Activated T-helper 1 cell treated with anti-CD3 and anti-CD28 coated beads, Interleukin-12 subunit alpha, Interleukin-12 subunit beta, Interleukin-2, Interleukin-4 antibody, amounts not matched to agents 30 ng/mL and 10 ng/mL and 1 ng/mL, durations not matched to agents 14 hours and 24 hours and 36 hours (primary cell): ENCODE results near the gene RAMACL. TPM values are rescaled to one million over a fixed set of nuclear protein-coding genes. Genes with fewer than 3 reads are reported as not detected.

Source experiments
- DNase-seq: peaks from one replicate; pipeline ENCODE4 v3.0.0; 2021; ENCODE audit warnings: low spot score
- H3K27ac Mint-ChIP-seq: one replicate; pipeline ENCODE4 v1.8.0; 2021; ENCODE audit warnings: mild to moderate bottlenecking, mixed read lengths
- H3K27me3 Mint-ChIP-seq: one replicate; pipeline ENCODE4 v1.8.0; 2022; ENCODE audit warnings: mild to moderate bottlenecking, moderate library complexity, mixed read lengths; ENCODE audit not compliant: insufficient read depth
- H3K36me3 Mint-ChIP-seq: one replicate; pipeline ENCODE4 v1.8.0; 2021; ENCODE audit warnings: low read depth, mixed read lengths
- H3K4me1 Mint-ChIP-seq: one replicate; pipeline ENCODE4 v1.8.0; 2021; ENCODE audit warnings: low read depth, mixed read lengths
- H3K4me3 Mint-ChIP-seq: one replicate; pipeline ENCODE4 v1.8.0; 2021; ENCODE audit warnings: mild to moderate bottlenecking, moderate library complexity, mixed read lengths
- H3K9me3 Mint-ChIP-seq: one replicate; pipeline ENCODE4 v1.8.0; 2021; ENCODE audit warnings: mixed read lengths
- intact Hi-C: fragments of 100-400 bp; cut with micrococcal nuclease; formaldehyde crosslinking; loops from one replicate; pipeline ENCODE4 v1.15.1; 2024
- total RNA-seq: library from RNA; stranded (reverse); gene quantifications from 2 replicates; pipeline ENCODE4 v1.2.3, GENCODE V29; 2022

Gene RAMACL
- total RNA-seq, 1 donor from 2014 or later, result 0.29 TPM

DNA sequence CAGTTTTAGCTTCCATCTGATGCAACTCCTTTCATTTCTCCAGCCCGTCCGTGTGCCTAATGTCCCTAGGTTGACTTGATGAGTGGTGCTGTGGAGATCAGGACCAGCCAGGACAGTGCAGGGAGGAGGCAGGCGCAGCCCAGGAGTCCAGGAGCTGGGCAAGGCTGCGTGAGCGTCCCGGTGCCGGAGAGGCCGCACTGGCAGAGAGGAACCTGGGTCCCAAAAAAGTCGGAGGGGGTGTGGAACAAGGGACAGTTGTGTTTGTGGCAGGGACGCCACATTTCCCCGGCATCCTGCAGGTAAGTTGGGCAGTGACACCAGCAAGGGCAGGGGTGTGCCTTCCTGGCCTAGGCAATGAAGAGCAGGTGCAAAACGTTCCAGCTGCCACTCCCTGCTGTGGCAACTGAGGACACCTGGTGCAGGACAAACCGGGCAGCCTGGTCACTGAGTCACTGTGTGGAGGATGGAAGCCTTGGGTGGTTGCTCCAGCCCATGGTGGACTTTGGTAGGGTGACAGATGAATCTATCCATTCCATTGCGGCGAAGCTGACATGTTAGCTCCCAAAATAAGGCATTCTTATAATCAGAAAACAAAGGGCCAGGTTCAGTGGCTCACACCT, 53.2 kb downstream of the RAMACL start:
- Mint-ChIP-seq H3K9me3 (no peaks in the 10 kb centered on the region), H3K36me3 (no peaks in the 10 kb centered on the region), H3K4me3 (no peak overlapping the region), H3K27ac (no peak overlapping the region), H3K4me1 (no peaks in the 10 kb centered on the region), H3K27me3 (peaks cover 3% of the 10 kb centered on the region)
- DNase-seq, result no peak
- intact Hi-C loops, result no loop called here

Other genes with a start within 250 kb of the RAMACL start
- gene SFT2D1, start 244.1 kb downstream of the RAMACL start, total RNA-seq, result 57.6 and 63.3 TPM in 2 replicates
- 17.3 and 19.1 TPM in 2 replicates for gene MPC1, start 203.7 kb downstream of the RAMACL start, total RNA-seq
- gene RPS6KA2, start 40.6 kb upstream of the RAMACL start, total RNA-seq, result 2.0 and 2.7 TPM in 2 replicates